Measurements from ENCODE around the gene KDM5B. TPM values are rescaled to one million over a fixed set of nuclear protein-coding genes. Genes with fewer than 3 reads are reported as not detected.

KDM5B gene
- total RNA-seq, 1 donor from 2014 or later: 148 TPM

DNA sequence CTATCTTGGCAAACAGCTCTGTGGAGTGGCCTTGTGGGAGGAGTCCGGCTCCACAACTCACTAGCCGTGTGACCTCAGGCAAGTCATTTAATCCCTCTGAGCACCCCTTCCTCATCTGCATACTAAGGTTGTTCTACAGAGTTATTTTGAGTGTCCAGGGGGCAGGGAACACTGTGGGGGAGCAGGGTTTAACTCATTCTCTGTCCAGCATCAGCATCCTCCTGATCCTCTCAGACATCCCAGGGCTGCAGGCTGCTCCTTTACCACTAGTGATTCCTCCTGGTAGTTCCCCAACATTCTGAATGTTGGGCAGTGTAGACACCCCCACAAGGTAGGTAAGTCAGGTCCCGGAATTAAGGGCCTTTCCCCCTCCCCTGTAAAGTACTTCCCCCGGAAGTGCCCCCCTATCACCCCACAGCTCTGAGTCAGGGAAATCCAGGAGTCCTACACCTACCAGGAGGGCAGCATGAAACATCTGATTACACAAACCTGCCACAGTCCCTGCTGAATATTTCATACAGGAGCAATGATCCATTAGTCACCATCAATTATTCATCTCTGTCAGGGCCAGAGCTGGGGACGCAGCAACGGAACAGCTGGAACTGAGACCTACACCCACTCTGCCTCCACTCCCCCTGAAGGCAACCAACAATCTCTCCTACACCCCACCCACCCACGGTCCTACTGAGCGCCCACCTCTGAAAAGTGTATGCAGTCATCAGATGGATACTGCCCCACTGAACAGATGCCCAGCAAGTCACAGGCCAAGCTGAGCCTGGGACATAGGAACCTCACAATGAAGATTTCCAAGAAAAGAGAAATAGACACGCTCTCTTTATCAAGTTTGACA, 118.5 kb downstream of the KDM5B start:
- no peak for DNase-seq (ENCODE audit: low spot score in 2 of 2)
- no peak for FAIRE-seq

DNA sequence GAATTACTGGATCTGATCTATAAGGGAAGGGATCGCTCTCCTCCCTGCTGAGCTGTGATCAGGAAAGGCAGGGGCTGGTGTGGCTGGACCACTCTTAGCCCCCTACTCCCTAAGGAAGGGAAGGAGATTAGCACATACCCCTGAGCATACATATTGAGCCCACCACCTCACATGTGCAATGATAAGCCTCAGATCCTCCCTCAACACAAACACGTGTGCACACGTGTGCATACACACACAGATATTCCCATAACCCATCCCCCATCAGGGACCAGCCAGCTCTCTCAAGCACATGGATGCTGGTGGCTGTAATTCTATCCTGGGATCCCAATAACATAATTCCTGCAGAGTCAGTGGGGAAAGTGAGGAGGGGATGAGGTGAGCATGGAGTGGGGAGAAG, 119.1 kb downstream of the KDM5B start:
- FAIRE-seq (no peak), DNase-seq (ENCODE audit: low spot score in 2 of 2) (no peak)

DNA sequence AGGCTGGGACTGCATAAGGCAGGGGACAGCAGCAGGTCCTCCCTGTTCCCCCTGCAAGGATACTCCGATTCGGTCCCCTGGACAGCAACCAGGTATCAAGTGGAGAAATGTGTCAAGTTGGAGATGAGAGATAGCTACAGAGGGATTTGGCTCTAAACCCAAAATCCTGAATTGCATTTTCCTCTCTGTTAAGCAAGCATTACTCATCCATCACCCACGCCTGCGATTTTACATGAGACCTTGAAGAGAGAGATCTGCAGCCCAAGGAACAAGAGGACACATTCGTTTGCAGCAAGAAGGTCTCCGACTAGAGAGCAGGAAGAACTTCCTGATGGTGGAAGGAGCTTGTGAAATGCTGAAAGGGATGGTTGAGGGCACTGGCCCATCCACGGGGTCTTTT, 119.8 kb downstream of the KDM5B start:
- FAIRE-seq (no peak), DNase-seq (ENCODE audit: low spot score in 2 of 2) (no peak)

DNA sequence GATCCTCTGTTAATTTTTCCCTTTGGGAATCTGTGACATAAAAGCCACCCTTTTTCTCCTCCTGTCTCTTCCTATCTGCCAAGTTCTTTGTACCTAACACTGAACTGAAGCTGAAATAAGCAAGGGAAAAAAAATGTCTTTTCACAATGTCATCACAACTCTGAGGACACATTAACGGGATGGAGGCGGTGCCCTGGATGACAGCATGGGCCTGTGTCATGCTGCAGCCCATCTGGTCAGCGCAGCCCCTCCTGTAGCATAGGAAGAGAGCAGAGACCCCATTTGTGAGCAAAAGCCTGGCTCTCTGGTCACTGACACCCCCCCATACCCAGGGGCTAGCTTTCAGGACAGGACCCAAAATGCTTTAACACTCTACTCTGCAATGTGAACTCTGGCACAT, 120.4 kb downstream of the KDM5B start:
- DNase-seq (ENCODE audit: low spot score in 2 of 2) (no peak), FAIRE-seq (no peak)

DNA sequence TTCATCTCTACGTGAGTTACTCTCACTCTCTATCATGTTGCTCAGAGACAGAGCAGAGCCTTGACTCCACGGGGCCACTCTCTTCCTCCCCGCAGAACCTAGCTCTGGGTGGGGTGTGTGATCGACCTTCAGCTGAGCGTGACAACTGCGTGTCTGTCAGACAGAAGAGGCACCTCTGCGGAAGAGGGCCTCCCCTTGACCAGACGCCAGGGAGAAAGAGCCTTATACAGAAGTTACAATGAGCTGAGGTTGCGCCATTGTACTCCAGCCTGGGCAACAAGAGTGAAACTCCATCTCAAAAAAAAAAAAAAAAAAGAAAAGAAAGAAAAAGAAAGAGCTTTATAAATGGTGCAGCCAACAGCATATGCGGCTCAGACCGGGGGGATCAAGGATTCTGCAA, 120.9 kb downstream of the KDM5B start:
- FAIRE-seq: no peak

DNA sequence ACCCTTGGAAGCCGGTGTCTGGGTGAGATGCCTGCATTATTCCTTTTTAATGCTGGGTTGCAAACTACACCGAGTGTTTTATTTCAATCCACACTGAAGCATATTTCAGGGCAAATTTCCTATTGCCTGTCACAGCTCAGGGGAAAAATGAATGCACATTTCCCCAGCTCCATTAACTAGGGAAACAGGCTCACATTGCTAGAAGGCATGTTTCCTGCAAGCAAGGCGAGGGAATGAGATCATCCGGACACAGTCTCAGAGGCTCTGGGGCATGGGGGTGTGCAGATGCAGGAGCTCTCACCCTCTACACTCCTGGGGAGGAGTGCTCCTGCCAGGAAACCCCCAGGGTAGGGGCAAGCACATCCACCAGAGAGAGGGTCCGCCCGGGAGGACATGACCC, 122.6 kb downstream of the KDM5B start:
- DNase-seq (ENCODE audit: low spot score in 2 of 2): no peak
- no peak for FAIRE-seq

More for the DNA sequence above, 120.9 kb downstream of the KDM5B start:
- DNase-seq (ENCODE audit: low spot score in 2 of 2): no peak

DNA sequence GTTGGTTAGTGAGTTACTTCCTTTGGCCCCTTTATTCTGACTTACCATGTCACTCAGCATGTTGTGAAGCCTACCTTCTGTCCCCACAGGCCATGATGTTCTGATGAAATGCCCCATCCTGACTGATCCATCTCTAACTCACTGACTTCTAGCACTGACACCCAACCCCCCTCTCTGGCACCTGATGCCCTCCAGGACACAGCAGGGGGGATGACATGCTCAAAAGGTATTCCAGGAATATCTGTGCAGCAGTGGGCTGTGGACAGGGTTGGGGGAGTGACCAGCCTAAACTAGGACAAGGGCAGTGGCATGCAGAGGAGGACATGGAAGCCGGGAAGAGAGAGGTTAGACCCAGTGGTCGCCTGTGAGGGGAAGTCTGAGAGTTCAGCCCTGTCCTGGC, 123.5 kb downstream of the KDM5B start:
- DNase-seq (ENCODE audit: low spot score in 2 of 2) (no peak), FAIRE-seq (no peak)

DNA sequence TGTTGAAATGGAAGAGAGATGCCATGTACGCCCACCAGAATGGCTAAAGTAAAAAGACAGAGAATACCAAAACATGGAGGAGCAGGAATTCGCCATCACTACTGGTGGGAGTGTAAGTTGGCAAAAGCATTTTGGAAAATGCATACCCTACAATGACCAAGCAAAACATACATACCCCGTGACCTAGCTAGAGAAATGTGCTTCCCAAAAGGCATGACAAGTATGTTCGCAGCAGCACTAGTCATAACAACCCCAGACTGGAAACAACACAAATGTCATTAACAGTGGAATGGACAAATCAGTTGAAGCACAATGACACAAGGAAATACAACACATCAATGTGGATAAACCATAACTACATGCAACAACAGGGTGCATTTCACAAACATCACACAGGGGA, 125.2 kb downstream of the KDM5B start:
- DNase-seq (ENCODE audit: low spot score in 2 of 2) (no peak), FAIRE-seq (no peak)

DNA sequence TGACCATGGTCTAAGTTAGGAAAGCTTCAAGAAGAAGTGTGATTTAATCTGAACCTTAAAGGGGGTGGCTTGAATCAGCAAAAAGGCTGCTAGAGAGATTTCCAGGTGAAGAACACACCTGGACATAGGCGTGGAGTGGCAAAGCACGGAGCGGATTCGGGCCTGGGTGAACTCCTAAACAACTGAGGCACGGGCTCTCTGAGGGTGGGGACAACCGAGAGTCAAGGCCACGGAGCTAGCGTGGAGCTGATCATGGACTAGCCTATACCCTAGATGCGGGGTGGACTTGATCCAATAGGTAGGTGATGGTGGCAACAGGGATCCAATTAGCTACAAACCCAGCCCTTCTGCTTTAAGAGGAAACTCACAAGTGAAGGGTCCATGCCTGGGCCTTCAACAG, 125.7 kb downstream of the KDM5B start:
- FAIRE-seq (no peak), DNase-seq (ENCODE audit: low spot score in 2 of 2) (no peak)

DNA sequence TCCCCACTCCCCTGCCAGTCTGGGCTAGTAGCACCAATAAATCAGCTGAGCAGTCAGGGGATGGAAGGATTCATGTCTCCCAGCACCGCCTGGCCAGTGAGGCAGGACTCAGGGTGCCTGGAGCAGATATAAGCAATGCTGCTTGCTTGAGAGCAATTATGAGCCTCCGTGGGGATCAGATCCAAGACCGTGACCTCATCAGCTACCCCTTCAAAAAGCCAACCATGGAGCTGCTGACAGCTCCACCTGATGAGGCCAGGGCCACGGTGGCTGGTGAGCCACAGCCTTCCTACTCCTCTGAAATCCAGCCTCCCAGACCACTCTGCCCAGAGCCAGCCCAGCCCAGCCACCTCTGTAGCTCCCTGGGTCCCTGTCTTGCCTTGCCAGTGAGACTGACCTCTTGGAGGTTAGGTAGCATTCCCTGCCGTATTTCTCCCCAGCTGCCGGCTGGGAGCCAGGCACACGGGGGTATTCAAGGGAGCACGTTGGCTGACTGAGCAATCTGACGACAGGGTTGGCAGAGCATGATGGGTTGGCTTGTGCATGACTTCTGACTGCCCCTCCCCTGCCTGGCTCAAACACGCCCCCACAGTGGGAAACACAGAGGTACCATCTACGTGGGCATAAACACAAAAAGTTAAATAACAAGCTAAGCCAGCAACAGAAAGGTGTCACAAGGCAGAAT, 126.3 kb downstream of the KDM5B start:
- DNase-seq (ENCODE audit: low spot score in 2 of 2) (no peak), FAIRE-seq (no peak)

DNA sequence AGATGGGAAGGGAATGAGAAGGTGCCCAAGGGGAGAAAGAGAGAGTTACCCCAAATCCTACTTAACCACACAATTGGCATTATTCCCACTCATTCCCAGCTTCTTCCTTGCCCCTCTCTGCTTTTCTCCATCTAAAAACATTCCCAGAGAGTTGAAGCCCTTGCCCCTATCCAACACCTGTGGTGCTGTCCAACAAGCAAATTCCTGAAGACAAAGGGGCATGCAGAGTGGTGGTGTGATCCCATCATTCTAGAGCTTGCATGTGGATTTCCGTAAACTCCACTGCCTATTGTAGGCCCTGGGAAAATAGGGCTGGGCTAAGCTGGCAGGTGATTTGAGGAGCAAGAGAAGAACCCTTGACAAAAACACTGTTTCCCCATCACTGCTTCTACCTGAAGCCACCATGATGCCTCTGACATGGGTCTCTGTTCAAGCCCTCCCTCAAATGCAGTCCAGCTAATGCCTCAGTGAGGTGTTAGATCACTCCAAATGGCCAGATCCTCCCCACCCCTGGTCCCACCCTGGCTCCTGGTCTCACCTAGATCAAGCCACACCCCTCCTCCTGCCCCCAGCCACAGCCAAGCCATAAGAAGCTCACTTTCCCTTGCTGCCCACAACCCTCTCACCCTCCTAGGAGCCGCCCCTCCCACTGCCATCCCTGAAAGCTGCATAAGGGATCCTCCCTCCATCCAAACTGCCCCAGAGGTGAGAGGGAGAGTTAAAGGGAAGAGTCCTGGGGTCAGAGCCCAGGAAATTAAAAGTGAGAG, 127.5 kb downstream of the KDM5B start:
- no peak for FAIRE-seq
- no peak for DNase-seq (ENCODE audit: low spot score in 2 of 2)

DNA sequence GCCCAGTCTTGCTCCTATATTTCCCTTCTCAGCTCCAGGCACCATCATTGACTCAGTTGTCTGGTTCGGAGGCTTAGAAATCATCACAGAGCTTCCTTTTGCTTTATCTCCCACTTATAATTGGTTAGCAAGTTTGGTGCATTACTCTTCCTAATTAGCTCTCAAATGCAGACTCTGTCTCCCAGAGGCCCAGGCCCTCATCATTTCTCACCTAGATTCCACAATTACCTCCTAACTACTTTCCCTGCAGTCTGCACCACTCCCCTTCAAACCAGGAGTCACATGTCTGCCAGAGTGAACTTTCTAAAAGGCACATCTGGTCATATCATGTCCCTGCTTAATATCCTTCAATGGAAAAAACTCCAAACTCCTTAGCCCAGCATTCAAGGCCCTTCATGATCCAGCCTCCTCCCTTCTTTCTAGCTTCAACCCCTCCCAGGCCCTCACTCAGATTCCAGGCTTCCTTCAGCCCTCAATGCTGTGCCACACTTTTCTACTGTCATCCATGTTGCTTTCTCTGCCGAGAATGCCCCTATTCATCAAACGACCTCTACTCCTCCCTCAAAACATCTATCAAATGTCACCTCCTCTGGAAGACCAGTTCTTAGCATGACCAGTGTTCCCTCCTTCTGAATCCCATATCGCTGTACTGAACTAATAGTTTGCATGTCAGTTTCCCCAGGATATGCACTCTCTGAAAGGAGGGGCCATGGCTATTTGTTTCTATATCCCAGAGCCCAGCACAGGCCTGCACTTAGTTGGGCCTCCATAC, 128.6 kb downstream of the KDM5B start:
- DNase-seq (ENCODE audit: low spot score in 2 of 2): no peak
- FAIRE-seq: no peak

DNA sequence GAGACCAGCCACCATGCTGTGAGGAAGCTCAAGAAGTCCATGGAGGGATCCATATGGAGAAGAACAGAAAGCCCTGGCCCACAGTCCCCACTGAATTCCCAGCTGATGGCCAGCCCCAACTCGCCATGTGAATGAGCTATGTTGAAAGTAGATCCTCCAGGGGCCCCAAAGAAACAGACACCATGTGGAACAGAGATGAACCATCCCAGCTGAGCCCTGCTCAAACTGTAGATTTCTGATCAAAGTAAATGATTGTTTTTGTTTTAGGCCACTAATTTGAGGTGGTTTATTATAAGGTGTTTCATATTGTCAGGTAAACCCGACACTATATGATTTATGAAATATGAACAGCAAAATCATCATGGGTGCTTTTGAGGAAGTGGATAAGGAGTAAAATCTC, 130.8 kb downstream of the KDM5B start:
- DNase-seq (ENCODE audit: low spot score in 2 of 2) (no peak), FAIRE-seq (no peak)

Small RNAs within 50 kb of the gene (small RNA-seq; reads per million reads assigned to genes)
- not detected for gene AC098934.3

Other genes with a start within 250 kb of the KDM5B start
- gene SYT2, start 98.0 kb downstream of the KDM5B start, total RNA-seq: 0.41 TPM
- not detected for gene PCAT6, start 2.5 kb upstream of the KDM5B start, total RNA-seq
- 15.5 TPM for gene RABIF, start 80.7 kb upstream of the KDM5B start, total RNA-seq
- gene KLHL12, start 118.8 kb upstream of the KDM5B start, total RNA-seq: 43.6 TPM
- gene ADIPOR1, start 149.9 kb upstream of the KDM5B start, total RNA-seq: 51.4 TPM
- gene CYB5R1, start 158.8 kb upstream of the KDM5B start, total RNA-seq: 21.2 TPM
- 147 TPM for gene TMEM183A, start 199.0 kb upstream of the KDM5B start, total RNA-seq
- gene PPFIA4, start 218.1 kb upstream of the KDM5B start, total RNA-seq: 12.6 TPM

All from frontal cortex (tissue), 4 donors.